ENCODE results near the gene HES7.

GRCh38 chr17:8110456-8110804 is 13.5 kb downstream of the HES7 start:
- TF ChIP-seq CTCF (IDR thresholded peaks at IDR 0.05; ENCODE audit: borderline replicate concordance, extremely low read depth, low read length, poor library complexity, severe bottlenecking) = no peak
- TF ChIP-seq EZH2 (IDR thresholded peaks at IDR 0.05; ENCODE audit: borderline replicate concordance, low read depth, low read length, severe bottlenecking) = no peak
